ENCODE data around the gene VPS51.

Gene VPS51
- 156 to 235 (median 167) reads per million in 3 experiments for total RNA-seq

DNA sequence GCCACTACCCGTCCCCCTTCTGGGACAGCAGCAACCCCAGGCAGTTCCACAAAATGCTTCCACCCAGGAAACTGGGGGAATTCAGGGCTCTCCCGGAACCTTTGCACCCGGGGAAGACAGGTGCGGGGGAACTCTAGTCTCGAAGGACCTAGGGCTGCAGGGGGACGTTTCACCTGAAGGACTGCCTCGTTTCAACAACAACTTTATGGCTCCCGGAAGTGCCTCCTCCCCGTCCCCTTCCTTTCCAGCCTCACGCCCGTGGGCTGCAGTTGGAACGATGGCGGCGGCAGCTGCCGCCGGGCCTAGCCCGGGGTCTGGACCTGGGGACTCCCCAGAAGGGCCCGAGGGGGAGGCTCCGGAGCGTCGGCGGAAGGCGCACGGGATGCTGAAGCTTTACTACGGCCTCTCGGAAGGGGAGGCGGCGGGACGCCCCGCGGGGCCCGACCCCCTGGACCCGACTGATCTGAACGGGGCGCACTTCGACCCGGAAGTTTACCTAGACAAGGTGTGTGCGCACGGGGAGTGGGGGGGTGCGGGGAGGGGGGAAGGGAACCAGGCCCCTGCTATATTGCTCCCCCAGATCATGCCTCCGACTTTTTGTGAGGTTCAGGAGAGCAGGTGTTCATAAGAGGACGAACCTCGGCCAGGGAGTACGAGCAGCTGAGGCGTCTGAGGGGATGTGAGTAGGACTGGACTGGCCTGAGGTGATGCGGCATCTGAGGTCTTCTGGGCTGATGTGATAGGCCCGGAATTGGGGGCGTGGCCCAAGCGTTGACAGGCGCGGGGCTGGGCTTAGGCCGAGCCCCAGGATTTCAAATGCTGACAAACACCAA, at the start of gene VPS51:
Gene VPS51 (plus strand): TSS at position 241 of the 833 bp plus-strand sequence. CDS start 37 bp downstream, at position 278.
- peak; percentile 84 for DNase-seq

- no peak for DNase-seq
These were observed 48.2 kb upstream of the VPS51 start for GRCh38 chr11:65047581-65048422.

DNA sequence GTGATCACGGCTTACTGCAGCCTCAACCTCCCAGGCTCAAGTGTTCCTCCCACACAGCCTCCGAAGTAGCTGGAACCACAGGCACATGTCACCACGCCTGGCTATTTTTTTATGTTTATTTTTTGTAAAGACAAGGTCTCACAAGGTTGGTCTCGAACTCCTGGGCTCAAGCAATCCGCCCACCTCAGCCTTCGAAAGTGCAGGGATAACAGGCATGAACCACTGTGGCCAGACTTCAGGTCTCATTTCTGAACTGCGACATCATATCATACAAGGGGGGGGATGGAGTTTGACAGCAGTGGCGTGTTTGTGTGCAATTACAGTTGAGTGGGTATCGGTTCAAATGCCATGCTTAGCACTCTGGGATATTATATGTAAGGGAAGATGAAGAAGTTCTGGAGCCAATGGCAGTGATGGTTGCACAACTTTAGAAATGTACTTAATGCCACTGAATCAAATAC, 44.6 kb upstream of the VPS51 start:
- DNase-seq = no peak

DNA sequence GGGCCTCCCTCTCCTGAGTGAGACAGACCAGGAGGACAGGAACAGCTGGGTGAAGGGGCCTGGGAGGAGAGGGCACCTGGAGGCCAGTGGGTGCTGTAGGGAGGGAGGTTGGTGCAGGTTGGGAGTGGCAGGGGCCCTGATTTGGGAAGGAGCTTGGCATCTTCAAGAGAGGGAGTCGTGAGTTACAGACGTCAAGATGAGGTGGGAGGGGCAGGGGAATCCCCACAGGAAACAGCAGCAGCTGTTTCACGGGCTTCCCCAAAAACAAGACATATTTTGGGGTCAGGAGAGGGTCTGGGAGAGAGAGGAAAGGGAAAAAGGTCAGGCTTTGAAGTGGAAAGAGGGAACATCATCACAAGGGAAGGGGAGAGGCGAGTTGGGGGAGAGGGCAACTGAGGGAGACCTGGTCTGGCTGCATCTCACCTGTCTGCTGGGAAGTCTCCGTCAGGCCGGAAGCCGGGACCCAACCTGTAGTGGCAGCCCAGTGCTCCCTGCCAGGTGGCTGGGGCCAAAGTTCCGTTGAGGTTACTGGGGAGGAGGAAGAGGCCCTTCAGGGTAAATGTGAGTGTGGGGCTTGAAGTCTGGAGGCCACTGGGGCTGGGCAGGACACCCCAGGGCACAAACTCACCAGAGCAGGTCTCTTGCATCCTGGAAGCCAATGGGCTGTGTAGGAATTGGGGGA, 42.0 kb upstream of the VPS51 start:
- peak; percentile 35 for DNase-seq

- no peak for DNase-seq
These were observed 40.5 kb upstream of the VPS51 start for GRCh38 chr11:65055538-65055937.

DNA sequence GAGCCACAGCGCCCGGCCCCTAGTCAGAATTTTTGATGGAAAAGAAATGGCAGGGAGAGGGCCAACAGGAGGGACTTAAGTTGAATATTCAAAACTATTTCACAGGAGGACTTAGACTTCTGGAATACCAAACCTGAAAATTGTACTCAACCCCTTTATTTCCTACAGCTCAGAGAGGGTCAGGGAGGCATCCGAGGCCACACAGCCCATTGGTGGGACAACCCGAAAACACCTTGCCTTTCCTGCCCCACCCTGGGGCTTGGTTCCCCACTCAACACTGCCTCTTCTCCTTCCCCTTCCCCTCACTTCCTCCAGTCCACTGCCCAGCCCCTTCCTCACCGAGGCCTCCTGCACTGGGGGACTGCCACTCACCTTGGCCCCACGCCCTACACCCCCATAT, 39.0 kb upstream of the VPS51 start:
- DNase-seq = no peak

GRCh38 chr11:65057526-65057925, 38.5 kb upstream of the VPS51 start:
- DNase-seq = no peak

DNA sequence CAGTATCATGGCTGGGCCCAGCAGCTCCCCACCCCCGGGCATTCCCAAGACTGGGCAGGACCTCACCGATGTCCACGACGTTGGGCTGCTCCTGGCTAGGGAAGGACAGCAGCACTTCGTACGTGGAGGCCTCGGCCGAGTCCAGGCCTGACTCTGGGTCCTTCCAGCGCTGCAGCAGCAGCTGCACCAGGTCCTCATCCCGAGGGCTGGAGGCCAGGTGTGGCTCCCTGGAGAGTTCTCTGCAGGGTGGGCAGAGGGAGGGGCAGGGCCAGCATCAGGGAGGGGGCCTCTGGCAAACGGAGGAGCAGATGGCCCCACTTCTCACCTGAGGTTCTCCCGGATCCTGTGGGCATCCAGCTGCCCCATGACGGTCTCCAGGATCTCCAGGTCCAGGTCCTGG, 38.0 kb upstream of the VPS51 start:
- no peak for DNase-seq

GRCh38 chr11:65058419-65059054, 37.5 kb upstream of the VPS51 start, which contains the start of gene NAALADL1:
NAALADL1 (minus strand) TSS chr11:65058553; CDS start chr11:65058521, 32 bp downstream.
- no peak for DNase-seq

DNA sequence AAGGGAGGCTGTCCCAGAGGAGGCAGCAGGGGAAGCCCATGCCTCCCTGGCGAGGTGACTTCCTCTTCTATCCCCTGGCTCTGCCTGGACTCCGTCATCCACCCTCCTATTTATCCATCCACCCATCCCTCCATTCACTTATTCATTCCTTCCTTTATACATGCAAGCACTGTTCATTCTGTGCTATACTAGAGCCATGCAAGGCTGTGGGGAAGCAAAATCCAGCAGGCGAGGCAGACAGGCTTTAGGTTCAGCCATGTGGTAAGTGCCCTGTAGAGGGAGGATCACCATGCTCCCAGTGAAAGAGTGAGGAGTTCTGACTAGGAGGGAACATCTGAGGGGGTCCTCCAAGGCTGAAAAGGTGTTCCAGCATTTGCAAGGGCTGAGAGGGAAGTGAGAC, 36.5 kb upstream of the VPS51 start:
- no peak for DNase-seq

GRCh38 chr11:65059959-65060824, 35.8 kb upstream of the VPS51 start:
- no peak for DNase-seq

DNA sequence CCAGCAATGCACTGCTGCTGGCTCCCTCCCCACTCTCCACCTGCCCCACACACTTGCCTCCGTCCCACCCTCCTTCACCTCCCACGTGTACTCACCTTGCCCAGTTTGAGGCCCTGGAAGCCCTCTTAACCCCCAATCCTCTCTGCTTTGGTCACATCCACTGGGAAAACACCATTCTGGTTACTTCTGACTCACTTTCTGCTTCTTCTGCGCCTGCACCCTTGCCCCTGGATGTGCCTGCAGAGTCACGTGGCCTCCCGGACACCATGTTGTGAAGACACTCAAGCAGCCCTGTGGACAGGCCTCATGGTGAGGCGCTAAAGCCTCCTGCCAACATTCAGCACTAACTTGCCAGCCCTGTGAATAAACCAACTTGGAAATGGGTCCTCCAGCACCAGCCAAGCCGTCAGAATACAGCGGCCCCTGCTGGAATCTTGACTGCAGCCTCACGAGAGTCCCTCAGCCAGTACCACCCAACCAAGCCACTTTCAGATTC, 35.1 kb upstream of the VPS51 start:
- no peak for DNase-seq

DNA sequence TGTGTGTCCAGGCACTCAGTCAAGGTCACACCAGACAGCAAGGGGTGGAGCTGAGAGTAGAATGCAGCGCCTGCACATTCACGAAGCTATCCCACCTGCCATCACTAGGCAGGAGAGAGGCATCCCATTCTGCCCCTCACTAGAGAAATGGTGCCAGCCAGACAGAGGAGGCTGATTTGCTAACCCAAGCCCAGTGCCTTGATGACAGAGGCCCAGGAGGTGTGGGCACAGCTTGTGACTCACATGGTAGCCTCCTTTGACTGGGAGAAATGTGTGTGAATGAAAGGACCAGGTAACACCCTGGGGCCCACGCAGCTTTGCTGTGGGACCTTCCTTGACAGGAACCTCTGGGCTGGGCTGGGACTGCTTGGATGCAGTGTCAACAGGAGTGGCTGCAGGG, 32.5 kb upstream of the VPS51 start:
- DNase-seq = no peak

DNA sequence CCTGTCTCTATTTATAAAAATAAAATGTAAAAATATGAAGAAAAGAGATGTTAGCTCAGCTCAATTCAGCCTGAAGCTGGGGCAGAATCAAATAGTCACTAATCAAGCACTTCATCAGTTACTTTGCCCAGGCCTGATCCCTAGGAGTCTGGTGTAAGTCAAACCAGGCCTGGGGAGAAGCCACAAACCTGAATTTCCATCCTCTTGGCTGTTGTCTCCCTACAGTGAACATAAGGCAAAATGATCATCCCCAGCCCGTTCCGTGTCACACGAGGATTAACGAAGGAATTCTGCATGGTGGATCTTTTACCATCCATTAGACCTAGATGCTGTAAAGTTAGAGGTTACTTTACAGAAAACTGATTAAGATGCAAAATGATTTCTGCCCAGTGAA, 31.2 kb upstream of the VPS51 start:
- no peak for DNase-seq

DNA sequence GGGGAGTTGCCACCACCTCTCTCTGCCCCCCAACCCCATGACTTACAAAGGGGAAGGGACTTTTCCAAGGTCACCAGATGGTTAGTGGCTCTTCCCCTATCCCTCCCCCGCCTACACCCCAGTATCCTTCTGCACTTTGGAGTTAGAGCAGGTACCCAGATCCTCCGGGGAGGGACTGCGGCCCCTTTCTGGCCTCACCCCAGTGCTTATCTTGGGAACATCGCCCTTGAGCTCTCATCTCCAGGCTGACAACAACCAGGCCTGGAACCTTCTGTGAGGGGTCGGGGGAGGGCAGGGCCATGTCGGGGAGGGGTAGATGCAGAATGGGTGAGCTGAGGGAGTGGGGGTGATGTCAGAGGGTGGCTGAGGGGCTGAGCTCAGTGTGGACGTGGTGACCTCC, 30.2 kb upstream of the VPS51 start:
- DNase-seq = no peak

DNA sequence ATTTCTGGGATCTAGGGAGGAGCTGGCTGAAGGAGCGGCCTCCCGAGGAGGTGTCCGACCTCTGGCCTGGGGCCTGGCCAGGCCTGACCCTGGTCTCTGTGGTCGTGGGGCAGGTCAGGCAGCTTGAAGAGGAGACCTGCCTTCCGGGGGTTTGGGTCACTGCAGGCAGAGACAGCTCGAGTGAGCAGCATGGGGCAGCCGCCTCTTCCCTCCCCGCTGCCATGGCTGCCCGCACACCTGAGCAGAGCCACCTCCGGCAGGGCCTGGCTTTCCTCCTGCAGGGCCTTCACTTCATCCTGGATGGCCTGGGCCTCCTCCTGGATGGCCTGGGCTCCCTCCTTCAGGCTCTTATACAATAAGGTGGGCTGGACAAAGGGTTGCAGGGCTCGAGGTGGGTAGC, 29.7 kb upstream of the VPS51 start:
- no peak for DNase-seq

- no peak for DNase-seq
These were observed 29.2 kb upstream of the VPS51 start for GRCh38 chr11:65066805-65067291.

DNA sequence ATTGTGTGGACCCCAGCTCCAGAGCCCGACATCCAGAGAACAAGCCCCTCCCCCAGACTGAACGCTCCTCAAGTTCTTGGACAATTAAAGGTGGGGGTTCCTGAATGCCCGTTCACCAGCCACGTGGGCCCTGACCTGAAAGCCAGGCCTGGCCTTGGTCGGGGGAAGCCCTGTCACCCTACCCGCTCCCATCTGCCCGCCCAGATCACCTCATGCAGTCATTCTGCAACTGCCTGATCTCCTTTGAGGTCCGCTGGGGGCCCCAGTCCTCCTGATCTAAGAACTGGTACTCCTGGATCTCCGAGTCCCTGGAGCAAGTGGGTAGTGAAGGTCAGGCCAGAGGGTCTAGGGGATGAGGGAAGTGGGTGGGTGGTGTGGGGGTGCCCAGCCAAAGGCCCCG, 28.6 kb upstream of the VPS51 start:
- DNase-seq = no peak

DNA sequence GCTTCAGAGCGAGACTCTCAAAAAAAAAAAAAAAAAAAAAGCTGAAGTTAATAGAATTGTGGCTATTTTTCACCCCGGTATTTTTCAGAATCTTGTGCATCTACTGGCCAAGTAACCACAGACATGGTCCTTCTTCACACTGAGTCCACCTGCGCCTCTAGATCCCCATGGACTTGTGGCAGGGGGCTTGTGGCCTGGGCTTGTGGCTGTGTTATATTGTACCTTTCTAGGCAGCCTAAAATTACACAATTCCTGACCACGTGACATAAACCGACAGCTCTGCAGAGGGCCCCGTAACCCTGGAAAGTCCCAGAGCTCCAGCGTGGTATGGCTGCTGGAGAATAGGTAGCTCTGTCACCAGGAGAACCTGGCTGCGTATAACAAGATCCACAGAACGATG, 26.8 kb upstream of the VPS51 start:
- DNase-seq = no peak

DNA sequence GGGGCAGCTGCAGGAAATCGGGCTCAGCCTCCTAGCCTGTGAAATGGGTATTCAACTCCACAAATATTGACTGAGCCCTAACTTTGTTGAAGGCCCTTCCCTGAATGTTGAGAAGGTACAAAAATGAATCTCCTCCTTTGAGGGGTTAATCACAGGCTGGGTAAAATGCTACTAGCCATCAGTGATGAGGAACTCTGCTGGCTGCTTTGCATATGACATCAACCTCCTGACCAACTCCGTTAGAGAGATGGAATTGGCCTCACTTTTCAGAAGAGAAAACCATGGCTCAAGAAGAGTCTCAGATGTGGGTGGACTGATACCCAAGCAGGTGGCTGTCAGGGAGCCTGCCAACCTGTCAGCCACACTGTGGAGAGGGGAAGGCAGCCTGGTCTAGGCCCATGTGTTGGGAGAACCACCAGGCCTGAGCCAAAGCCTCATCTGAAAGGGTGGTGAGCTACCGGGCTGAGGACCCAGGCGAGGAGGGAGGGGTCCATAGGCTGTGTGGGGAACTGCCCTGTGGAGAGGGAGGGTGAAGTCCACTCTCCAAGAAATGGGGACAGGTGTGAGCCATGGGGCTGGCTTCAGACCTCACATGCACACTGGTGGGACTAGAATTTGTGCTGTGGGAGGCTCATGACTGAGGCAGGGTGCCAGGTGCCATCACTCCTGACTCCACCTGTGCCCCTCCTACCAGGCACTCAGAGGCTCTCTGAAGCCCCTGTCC, 23.9 kb upstream of the VPS51 start:
- no peak for DNase-seq

DNA sequence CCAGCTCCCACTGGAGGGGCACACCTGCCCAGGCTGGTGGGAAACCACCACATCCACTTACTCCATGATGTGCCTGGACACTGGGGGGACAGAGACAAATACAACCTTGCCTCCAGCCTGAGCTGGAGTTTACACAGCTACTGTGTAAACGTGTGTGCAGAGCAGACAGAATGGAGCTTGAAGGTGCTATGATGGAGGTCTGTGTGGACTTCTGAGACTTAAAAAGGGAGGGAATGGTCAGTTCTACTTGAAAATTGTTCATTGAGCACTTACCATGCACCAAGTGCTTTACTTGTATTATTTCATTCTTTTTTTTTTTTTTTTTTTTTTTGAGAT, 23.4 kb upstream of the VPS51 start:
- DNase-seq = no peak
